ENCODE results near the gene UNCX.

Gene UNCX

DNA sequence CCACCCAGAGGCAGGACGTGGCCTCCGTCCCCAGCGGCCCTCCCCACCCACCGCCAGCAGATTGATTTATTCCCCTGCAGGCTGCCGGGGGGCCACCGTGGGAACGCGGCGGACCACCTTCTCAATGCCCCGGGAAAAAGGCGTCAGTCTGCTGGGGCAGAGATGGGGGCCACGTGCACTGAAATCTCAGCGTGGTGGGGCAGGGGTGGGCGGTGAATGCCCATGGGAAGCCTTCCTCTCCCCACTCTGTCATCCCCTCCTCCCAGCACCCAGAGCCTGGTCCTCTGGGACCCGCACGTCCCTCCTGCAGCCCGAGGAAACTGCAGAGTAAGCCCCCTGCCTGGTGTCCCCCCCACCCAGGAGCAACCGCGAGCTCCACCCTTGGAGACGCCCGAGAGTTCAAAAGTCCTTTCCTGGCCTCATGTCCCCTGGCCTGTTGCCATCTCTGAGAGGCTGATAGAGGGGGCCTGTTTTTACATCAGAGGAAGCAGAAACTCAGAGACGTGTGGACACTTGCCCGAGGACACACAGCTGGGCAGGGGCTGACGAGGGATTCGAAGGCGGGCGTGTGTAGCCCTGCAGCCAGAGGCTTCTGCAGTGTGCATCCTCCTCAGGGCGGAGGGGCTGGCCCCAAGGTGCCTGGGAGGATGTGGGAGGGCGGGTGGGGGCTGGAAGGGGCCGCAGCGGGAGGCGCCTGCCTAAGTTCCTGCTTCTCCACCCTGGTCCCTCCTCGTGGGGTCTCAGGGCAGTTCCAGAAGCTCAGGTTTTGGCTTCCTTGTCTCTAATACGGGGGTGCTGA, 21.8 kb downstream of the UNCX start:
- Histone ChIP-seq H3F3A (ENCODE audit: insufficient read depth) (no peaks in the 10 kb centered on the region), H3K9me3 (ENCODE audit: insufficient read depth, low read length) (no peaks in the 10 kb centered on the region), H3K27me3 (ENCODE audit: low read length) (no peaks in the 10 kb centered on the region), H2AFZ (ENCODE audit: low read depth, low read length, severe bottlenecking) (no peak overlapping the region), H3K27ac (ENCODE audit: low read depth, low read length) (no peak overlapping the region), H3K4me3 (ENCODE audit: insufficient read depth, low read length, poor library complexity, severe bottlenecking) (no peak overlapping the region), H3K36me3 (ENCODE audit: low read length) (no peaks in the 10 kb centered on the region), H4K20me1 (ENCODE audit: low read depth, low read length) (no peaks in the 10 kb centered on the region), H3K79me2 (ENCODE audit: insufficient read depth, low read length) (no peaks in the 10 kb centered on the region), H3K9ac (ENCODE audit: low read length) (no peak overlapping the region), H3K9me2 (replicated peaks; ENCODE audit: insufficient read depth, low read length) (no peaks in the 10 kb centered on the region), H3K4me2 (ENCODE audit: low read depth, low read length, poor library complexity, severe bottlenecking) (no peak overlapping the region)
- TF ChIP-seq, protein P1, sequence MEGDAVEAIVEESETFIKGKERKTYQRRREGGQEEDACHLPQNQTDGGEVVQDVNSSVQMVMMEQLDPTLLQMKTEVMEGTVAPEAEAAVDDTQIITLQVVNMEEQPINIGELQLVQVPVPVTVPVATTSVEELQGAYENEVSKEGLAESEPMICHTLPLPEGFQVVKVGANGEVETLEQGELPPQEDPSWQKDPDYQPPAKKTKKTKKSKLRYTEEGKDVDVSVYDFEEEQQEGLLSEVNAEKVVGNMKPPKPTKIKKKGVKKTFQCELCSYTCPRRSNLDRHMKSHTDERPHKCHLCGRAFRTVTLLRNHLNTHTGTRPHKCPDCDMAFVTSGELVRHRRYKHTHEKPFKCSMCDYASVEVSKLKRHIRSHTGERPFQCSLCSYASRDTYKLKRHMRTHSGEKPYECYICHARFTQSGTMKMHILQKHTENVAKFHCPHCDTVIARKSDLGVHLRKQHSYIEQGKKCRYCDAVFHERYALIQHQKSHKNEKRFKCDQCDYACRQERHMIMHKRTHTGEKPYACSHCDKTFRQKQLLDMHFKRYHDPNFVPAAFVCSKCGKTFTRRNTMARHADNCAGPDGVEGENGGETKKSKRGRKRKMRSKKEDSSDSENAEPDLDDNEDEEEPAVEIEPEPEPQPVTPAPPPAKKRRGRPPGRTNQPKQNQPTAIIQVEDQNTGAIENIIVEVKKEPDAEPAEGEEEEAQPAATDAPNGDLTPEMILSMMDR (IDR thresholded peaks at IDR 0.05; ENCODE audit: insufficient read depth, low read length, poor library complexity, severe bottlenecking), result no peak
- no peak for TF ChIP-seq EZH2phosphoT487 (conservative IDR thresholded peaks at IDR 0.05; ENCODE audit: low read length)

DNA sequence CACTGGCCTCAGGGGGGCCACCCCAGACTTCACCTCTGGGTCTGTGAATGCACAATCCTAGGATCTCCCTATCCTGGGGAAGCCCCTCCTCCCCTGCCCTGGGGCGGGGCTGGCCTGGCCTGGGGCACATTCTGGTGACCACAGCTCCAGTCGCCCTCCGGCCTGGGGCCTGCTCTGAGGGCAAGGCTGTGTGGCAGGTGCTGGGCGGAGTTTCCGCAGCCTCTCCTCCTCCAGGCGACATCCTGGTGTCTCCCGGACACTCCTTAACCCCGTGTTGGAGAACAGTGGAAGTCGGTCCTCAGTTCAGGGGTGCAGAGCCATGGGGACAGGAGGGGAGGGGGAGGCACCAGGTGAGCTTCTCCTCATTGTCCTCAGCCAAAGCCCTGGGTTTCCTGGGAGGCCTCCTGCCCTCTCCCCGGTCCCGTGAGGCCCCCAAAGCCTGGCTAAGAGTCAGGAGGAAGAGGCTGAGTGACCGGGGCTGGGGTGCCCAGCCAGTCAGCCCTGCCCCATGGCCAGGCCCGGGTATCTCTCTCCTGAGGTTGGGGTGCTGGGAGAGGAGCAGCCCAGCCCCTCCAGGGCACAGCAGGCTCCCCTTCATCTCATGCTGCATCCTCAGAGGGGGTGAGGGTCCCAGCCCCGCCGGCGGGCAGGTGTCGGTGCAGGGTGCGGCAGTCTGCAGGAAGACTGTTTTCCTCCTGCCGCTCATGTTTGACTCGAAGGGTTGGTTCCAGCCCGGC, 22.6 kb downstream of the UNCX start:
- H3K27me3 ChIP-seq (ENCODE audit: low read length), result no peaks in the 10 kb centered on the region
- H3K9me2 ChIP-seq (replicated peaks; ENCODE audit: insufficient read depth, low read length), result no peaks in the 10 kb centered on the region
- H3K79me2 ChIP-seq (ENCODE audit: insufficient read depth, low read length), result no peaks in the 10 kb centered on the region
- no peak overlapping the region for H3K9ac ChIP-seq (ENCODE audit: low read length)
- no peaks in the 10 kb centered on the region for H3K9me3 ChIP-seq (ENCODE audit: insufficient read depth, low read length)
- no peak overlapping the region for H3K4me3 ChIP-seq (ENCODE audit: insufficient read depth, low read length, poor library complexity, severe bottlenecking)
- no peaks in the 10 kb centered on the region for H3F3A ChIP-seq (ENCODE audit: insufficient read depth)
- H2AFZ ChIP-seq (ENCODE audit: low read depth, low read length, severe bottlenecking), result no peak overlapping the region
- H3K36me3 ChIP-seq (ENCODE audit: low read length), result no peaks in the 10 kb centered on the region
- H3K27ac ChIP-seq (ENCODE audit: low read depth, low read length), result no peak overlapping the region
- no peaks in the 10 kb centered on the region for H4K20me1 ChIP-seq (ENCODE audit: low read depth, low read length)
- no peak overlapping the region for H3K4me2 ChIP-seq (ENCODE audit: low read depth, low read length, poor library complexity, severe bottlenecking)
- no peak for TF ChIP-seq EZH2phosphoT487 (conservative IDR thresholded peaks at IDR 0.05; ENCODE audit: low read length)
- TF ChIP-seq, protein P1 (IDR thresholded peaks at IDR 0.05; ENCODE audit: insufficient read depth, low read length, poor library complexity, severe bottlenecking), result no peak

DNA sequence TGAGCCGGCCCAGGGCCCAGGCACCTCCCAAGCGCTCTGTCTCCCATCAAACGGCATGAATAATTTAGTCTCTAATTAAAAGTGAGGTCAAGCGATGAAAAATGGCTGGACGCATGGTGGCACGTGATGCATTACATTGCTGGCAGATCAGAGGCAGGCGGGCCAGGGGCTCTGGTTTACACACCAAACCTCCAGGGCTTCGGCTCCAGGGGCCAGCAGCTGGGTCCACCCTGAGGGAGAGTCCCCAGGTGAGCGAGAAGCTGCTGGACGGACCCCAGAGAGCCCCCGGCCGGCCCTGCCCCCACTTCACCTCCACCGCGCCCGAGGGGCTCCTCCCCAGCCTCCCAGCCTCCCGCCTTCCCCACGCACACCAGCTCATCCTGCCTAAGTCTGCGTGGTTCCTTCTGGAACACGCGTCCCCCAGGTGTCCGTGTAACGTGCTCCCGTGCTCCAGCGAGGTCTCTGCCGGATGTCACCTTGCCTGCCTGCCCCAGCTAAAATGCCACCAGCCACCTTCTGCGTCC, 23.2 kb downstream of the UNCX start:
- Histone ChIP-seq H3F3A (ENCODE audit: insufficient read depth) (no peaks in the 10 kb centered on the region), H2AFZ (ENCODE audit: low read depth, low read length, severe bottlenecking) (no peak overlapping the region), H3K9me2 (replicated peaks; ENCODE audit: insufficient read depth, low read length) (no peaks in the 10 kb centered on the region), H3K27me3 (ENCODE audit: low read length) (no peaks in the 10 kb centered on the region), H3K4me3 (ENCODE audit: insufficient read depth, low read length, poor library complexity, severe bottlenecking) (no peak overlapping the region), H3K9me3 (ENCODE audit: insufficient read depth, low read length) (no peaks in the 10 kb centered on the region), H3K4me2 (ENCODE audit: low read depth, low read length, poor library complexity, severe bottlenecking) (no peak overlapping the region), H4K20me1 (ENCODE audit: low read depth, low read length) (no peaks in the 10 kb centered on the region), H3K9ac (ENCODE audit: low read length) (no peak overlapping the region), H3K36me3 (ENCODE audit: low read length) (no peaks in the 10 kb centered on the region), H3K27ac (ENCODE audit: low read depth, low read length) (no peak overlapping the region), H3K79me2 (ENCODE audit: insufficient read depth, low read length) (no peaks in the 10 kb centered on the region)
- TF ChIP-seq, protein P1 (IDR thresholded peaks at IDR 0.05; ENCODE audit: insufficient read depth, low read length, poor library complexity, severe bottlenecking), result no peak
- no peak for TF ChIP-seq EZH2phosphoT487 (conservative IDR thresholded peaks at IDR 0.05; ENCODE audit: low read length)
